B cell (primary cell): ENCODE results near the gene LRRC58. TPM values are rescaled to one million over a fixed set of nuclear protein-coding genes. Genes with fewer than 3 reads are reported as not detected.

Experiments used
- ATAC-seq: fragments of 200-7000 bp; cut with Tn5 transposase; one replicate; pipeline ENCODE4 v1.10.0; 2021; ENCODE audit warnings: low read depth, mild to moderate bottlenecking, moderate number of reproducible peaks, moderate library complexity
- CTCF ChIA-PET: fragments of 350-600 bp; sonication (Branson Sonifier 250); formaldehyde crosslinking; loops from one replicate; lab custom pipeline; 2021; ENCODE audit warnings: antibody characterized with exemption, inconsistent platforms; lab: Charles Lee
- POLR2A ChIA-PET: fragments of 350-600 bp; sonication (Branson Sonifier 250); formaldehyde crosslinking; loops from one replicate; lab custom pipeline; 2021; ENCODE audit warnings: antibody characterized with exemption; lab: Charles Lee
- DNase-seq: peaks from one replicate; pipeline ENCODE4 v3.0.0; 2013
- H2AFZ ChIP-seq: 2 replicates; pipeline ENCODE4 v1.6.1; 2012; ENCODE audit warnings: mild to moderate bottlenecking, low read depth, low read length; ENCODE audit not compliant: insufficient read depth, poor library complexity, severe bottlenecking
- H3K27ac ChIP-seq, 2 donors: 1 replicate in 1 of 2; 2 replicates in 1 of 2; pipeline ENCODE4 v1.5.1; 2012 to 2013; ENCODE audit warnings: low read length in 2 of 2, mild to moderate bottlenecking in 2 of 2, moderate library complexity in 1 of 2
- H3K27me3 ChIP-seq, 4 experiments: fragments of 200-600 bp in 1 of 4; sonication (generic) in 1 of 4; replicated peaks in 1 of 4; 1 replicate in 2 of 4; 2 replicates in 2 of 4; pipeline versions ENCODE4 v1.6.1 to v1.7.0; 2013 to 2016; ENCODE audit warnings: low read length in 3 of 4, mild to moderate bottlenecking in 2 of 4, mixed read lengths in 1 of 4, moderate library complexity in 1 of 4; ENCODE audit not compliant: insufficient read depth in 4 of 4, control insufficient read depth in 3 of 4; ENCODE audit errors: control extremely low read depth in 1 of 4
- H3K36me3 ChIP-seq, 2 experiments: replicated peaks in 1 of 2; 1 replicate in 1 of 2; 2 replicates in 1 of 2; pipeline versions ENCODE4 v1.6.1 to v1.7.1; 2013; ENCODE audit warnings: low read length in 1 of 2; ENCODE audit not compliant: insufficient read depth in 2 of 2, control insufficient read depth in 1 of 2; ENCODE audit errors: control extremely low read depth in 1 of 2, extremely low read depth in 1 of 2
- H3K4me1 ChIP-seq, 2 donors: fragments of 200-600 bp in 1 of 2; sonication (generic) in 1 of 2; 1 replicate in 1 of 2; 2 replicates in 1 of 2; pipeline versions ENCODE4 v1.5.1 to v1.6.1; 2013 to 2017; ENCODE audit warnings: low read length in 2 of 2; ENCODE audit not compliant: control insufficient read depth in 2 of 2, insufficient read depth in 2 of 2
- H3K4me2 ChIP-seq: replicated peaks from 2 replicates; pipeline ENCODE3; 2012; ENCODE audit warnings: mild to moderate bottlenecking, low read depth, low read length; ENCODE audit not compliant: poor library complexity, severe bottlenecking
- H3K4me3 ChIP-seq, 5 experiments: fragments of 200-600 bp in 1 of 5; sonication (generic) in 1 of 5; 1 replicate in 3 of 5; 2 replicates in 2 of 5; pipeline versions ENCODE4 v1.5.1 to v1.7.0; 2011 to 2016; ENCODE audit warnings: low read length in 4 of 5, mild to moderate bottlenecking in 4 of 5, low read depth in 2 of 5, control low read depth in 1 of 5, moderate library complexity in 1 of 5; ENCODE audit not compliant: insufficient read depth in 1 of 5; ENCODE audit errors: control extremely low read depth in 1 of 5, extremely low read depth in 1 of 5
- H3K79me2 ChIP-seq: fragments of 200-600 bp; sonication (generic); one replicate; pipeline ENCODE4 v1.6.0; 2016; ENCODE audit warnings: low read length; ENCODE audit not compliant: control insufficient read depth, insufficient read depth
- H3K9ac ChIP-seq: fragments of 200-600 bp; sonication (generic); 2 replicates; pipeline ENCODE4 v1.6.1; 2017; ENCODE audit warnings: mild to moderate bottlenecking, low read length, moderate library complexity
- H3K9me3 ChIP-seq, 3 donors: one replicate each; pipeline versions ENCODE4 v1.6.1 to v1.7.1; 2013; ENCODE audit warnings: low read length in 2 of 3; ENCODE audit not compliant: control insufficient read depth in 2 of 3, insufficient read depth in 1 of 3; ENCODE audit errors: control extremely low read depth in 1 of 3
- H4K20me1 ChIP-seq: 2 replicates; pipeline ENCODE4 v1.6.0; 2012; ENCODE audit warnings: mild to moderate bottlenecking, low read length; ENCODE audit not compliant: insufficient read depth, control insufficient read depth, poor library complexity, severe bottlenecking
- H3K27ac Mint-ChIP-seq: one replicate; pipeline ENCODE4 v1.8.0; 2021; ENCODE audit warnings: mixed read lengths
- H3K27me3 Mint-ChIP-seq: one replicate; pipeline ENCODE4 v1.8.0; 2021; ENCODE audit warnings: mixed read lengths
- H3K4me1 Mint-ChIP-seq: one replicate; pipeline ENCODE4 v1.8.0; 2021; ENCODE audit warnings: mixed read lengths
- H3K4me3 Mint-ChIP-seq: one replicate; pipeline ENCODE4 v1.8.0; 2021; ENCODE audit warnings: mixed read lengths
- H3K9me3 Mint-ChIP-seq: one replicate; pipeline ENCODE4 v1.8.0; 2022; ENCODE audit warnings: mixed read lengths; ENCODE audit not compliant: insufficient read depth
- EZH2 ChIP-seq: IDR thresholded peaks from 2 replicates; pipeline ENCODE4 v1.6.1; 2012; ENCODE audit warnings: borderline replicate concordance, low read depth, mild to moderate bottlenecking, moderate library complexity, low read length; ENCODE audit not compliant: insufficient read depth, poor library complexity, severe bottlenecking
- WGBS: methylation state at CpG from one replicate; pipeline ENCODE4 v1.1.5; 2013; ENCODE audit warnings: missing lambda C conversion rate; ENCODE audit not compliant: insufficient coverage; 5-methylcytosine and 5-hydroxymethylcytosine counted together
- intact Hi-C: fragments of 100-400 bp; cut with micrococcal nuclease; formaldehyde crosslinking; loops from one replicate; pipeline ENCODE4 v1.10.0; 2022
- polyA plus RNA-seq: library from polyadenylated mRNA; depleted of rRNA; stranded (reverse); fragments of >200 nt; gene quantifications from 2 replicates; pipeline ENCODE4 v1.2.3, GENCODE V29; 2012
- total RNA-seq, 2 donors: library from RNA; stranded (reverse); fragments of 120-200 nt in 1 of 2; gene quantifications; 1 replicate in 1 of 2; 2 replicates in 1 of 2; pipeline versions ENCODE4 v1.2.3 to v1.2.4, GENCODE V29; 2013 to 2022
- TF ChIP-seq, protein P1 (sequence below): fragments of 200-600 bp; IDR thresholded peaks from one replicate; pipeline ENCODE4 v1.8.0; 2022; ENCODE audit warnings: antibody characterized with exemption, mild to moderate bottlenecking

The LRRC58 gene
- total and polyA plus RNA-seq, 2 donors (not counting 1 experiment from before 2014, with no cell fraction given): 5.0 to 16.7 TPM

DNA sequence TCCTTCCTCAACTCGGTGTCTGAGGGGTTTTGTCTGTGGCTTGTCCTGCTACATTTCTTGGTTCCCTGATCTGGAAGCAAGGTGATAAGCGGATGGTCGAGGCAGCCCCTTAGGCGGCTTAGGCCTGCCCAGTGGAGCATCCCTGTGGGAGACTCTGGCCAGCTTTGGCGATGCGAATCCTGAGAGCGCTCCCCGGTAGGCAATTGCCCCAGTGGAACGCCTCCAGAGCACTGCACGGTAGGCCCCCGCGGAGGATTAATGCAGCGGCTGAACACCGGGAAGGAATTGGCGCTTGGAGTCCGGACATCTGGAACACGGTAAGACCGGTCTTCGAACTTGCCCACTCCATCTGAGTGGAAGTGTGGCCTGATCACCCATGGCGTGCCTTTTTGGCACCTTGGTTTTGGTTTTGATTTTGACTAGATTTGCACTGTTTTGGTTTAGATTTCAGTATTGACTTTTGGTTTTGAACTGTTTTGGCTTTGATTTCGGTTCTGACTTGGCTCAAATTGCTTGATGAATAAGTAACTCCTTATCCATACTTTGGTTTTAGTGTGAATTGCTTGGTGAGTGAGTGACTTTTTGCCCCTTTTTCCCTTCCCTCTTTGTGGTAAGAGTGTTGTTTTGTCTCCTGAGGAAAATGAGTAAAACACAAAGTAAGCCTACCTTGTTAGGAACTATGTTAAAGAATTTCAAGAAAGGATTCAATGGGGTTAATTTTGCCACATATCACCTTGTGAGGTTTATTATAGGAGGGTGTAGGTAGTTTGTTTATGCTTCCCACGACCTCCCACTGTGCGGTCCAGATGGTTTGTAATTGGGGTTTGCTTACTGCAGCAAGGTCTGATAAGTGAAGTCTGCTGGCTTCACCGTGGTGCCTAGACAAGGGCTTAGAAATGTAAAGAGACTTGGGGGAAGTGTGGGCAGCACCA, 37.0 kb downstream of the LRRC58 start:
- Mint-ChIP-seq H3K4me3 (no peak overlapping the region), H3K27ac (no peak overlapping the region), H3K9me3 (peaks cover 5% of the 10 kb centered on the region), H3K27me3 (no peaks in the 10 kb centered on the region), H3K4me1 (no peaks in the 10 kb centered on the region)
- ChIA-PET CTCF (no interaction called here), POLR2A (no interaction called here)
- DNase-seq (no peak), ATAC-seq (no peak)
- TF ChIP-seq, protein P1, sequence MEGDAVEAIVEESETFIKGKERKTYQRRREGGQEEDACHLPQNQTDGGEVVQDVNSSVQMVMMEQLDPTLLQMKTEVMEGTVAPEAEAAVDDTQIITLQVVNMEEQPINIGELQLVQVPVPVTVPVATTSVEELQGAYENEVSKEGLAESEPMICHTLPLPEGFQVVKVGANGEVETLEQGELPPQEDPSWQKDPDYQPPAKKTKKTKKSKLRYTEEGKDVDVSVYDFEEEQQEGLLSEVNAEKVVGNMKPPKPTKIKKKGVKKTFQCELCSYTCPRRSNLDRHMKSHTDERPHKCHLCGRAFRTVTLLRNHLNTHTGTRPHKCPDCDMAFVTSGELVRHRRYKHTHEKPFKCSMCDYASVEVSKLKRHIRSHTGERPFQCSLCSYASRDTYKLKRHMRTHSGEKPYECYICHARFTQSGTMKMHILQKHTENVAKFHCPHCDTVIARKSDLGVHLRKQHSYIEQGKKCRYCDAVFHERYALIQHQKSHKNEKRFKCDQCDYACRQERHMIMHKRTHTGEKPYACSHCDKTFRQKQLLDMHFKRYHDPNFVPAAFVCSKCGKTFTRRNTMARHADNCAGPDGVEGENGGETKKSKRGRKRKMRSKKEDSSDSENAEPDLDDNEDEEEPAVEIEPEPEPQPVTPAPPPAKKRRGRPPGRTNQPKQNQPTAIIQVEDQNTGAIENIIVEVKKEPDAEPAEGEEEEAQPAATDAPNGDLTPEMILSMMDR: no peak
- no peak for TF ChIP-seq EZH2
- 95% methylated on average over 20 of the region's 24 CpGs for WGBS
- Histone ChIP-seq H3K9ac (no peak overlapping the region), H3K4me1 (no peaks in the 10 kb centered on the region), H3K36me3 (peaks cover 0 to 3% of the 10 kb centered on the region in 2 experiments), H3K79me2 (no peaks in the 10 kb centered on the region), H3K4me2 (no peak overlapping the region), H2AFZ (no peak overlapping the region), H3K9me3 (peaks cover 0 to 11% (median 6%) of the 10 kb centered on the region in 3 donors), H3K27me3 (no peaks in the 10 kb centered on the region), H3K27ac (no peak overlapping the region), H4K20me1 (no peaks in the 10 kb centered on the region), H3K4me3 (no peak overlapping the region)
- intact Hi-C loops: no loop called here
